ENCODE measurements around the gene NMNAT1.
"Not testable (repeated sequence)": the region's sequence is repeated elsewhere in the genome, so short reads cannot be mapped to it uniquely, and the experiment has no call there.

Gene NMNAT1

DNA sequence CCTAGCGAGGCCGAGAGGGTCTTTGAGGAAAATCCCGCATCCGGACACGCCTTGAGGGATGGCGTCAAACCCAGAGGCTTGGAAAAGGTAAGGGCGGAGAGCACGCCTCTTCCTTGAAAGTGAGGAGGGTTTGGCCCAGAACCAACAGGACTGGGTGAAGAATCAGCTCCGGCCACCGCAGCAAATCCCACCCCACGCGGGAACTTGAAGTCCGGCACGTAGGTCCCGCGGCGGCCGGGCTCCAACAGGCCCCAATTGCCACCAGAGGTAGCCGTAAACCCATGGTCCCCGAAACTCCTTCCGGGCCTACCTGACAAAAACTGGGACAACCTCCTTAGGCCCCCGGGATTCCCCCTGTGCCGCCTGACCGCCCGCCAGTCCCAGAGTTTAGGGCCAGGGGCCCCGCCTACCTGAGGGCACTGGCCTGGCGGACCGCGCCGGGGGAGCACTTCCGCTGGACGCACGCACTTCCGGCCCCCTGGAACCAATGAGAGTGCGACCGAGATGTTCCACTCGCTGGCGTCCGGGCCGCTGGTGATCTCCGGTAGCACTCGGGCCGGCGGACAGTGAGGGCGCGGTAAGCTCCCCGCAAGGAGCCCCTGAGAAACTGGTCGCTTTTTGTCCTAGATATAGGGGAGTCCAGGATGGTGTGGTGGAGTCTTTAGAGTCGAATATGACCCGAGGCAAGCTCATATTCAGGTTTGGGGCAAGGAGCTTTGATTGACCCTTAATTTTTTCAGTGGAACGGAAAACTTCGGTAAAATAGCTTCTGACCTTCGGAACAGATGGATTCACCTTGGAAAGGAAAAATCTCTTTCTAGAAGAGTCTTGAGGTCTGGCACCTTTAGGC, at the start of gene NMNAT1, which contains the start of gene LZIC:
TSS of gene NMNAT1 (plus strand) at position 537 of the 850 bp plus-strand sequence. CDS start 28,599 bp downstream, outside the sequence.
TSS of gene LZIC (minus strand) at position 453 of the 850 bp plus-strand sequence. CDS start 6,772 bp downstream, outside the sequence.
- DNase-seq, result peak; percentile 88

GRCh38 chr1:9894115-9894514, 49.2 kb upstream of the NMNAT1 start:
- no peak for DNase-seq

DNA sequence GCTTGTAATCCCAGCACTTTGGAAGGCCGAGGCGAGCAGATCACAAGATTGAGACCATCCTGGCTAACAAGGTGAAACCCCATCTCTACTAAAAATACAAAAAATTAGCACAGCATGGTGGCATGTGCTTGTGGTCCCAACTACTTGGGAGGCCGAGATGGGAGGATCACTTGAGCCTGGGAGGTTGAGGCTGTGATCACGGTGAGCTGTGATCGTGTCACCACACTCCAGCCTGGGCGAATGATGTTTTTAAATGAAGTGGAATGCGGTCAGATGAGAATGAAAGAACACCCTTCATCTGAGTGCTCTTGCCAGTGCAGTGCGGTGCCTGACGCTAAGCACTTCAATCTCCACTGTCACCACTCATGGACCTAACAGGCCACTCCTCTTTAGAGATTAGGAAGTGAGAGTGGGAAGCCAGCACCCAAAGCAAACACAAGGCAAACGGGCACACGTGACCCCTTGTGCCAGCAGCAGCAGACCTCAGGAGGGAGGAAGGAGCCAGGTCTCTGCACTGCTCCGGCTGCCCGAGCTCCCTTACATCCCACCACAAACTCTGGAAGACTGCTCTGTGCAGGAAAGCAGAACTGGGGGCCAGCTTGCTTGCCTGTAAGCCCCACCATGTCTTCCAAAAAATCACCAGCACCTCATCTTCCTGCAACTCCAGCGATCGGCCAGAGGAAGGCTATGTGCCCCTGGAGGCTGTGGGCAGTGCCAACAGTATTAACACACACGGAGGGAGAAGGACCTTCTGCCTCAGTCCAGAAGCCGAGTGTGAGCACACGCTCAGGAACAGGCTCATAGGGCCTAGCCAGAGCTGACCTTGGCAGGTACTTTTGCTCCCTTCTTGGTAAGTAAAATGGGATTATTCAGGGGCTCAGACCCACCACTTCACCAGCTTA, 42.9 kb upstream of the NMNAT1 start:
- no peak for DNase-seq

GRCh38 chr1:9901148-9902059, 41.9 kb upstream of the NMNAT1 start:
- DNase-seq, result no peak

DNA sequence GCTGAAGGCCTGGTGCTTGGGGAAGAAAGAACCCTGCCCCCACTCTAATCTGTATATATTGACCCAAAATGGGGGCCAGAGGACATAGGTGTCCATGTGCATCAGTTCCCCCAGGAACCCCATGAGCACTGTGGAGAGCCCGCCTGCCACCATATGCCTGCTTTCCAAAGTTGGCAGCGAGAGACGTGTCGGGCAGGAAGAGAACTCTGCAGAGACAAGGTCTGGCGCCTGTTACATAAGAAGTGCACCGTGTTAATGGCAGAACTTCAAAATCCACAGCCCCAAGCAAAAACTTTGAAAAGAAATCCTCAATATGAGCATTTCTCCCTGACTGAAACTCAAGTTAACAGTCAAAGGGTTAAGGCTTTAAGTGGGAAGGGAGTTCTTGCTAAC, 41.2 kb upstream of the NMNAT1 start:
- no peak for DNase-seq

DNA sequence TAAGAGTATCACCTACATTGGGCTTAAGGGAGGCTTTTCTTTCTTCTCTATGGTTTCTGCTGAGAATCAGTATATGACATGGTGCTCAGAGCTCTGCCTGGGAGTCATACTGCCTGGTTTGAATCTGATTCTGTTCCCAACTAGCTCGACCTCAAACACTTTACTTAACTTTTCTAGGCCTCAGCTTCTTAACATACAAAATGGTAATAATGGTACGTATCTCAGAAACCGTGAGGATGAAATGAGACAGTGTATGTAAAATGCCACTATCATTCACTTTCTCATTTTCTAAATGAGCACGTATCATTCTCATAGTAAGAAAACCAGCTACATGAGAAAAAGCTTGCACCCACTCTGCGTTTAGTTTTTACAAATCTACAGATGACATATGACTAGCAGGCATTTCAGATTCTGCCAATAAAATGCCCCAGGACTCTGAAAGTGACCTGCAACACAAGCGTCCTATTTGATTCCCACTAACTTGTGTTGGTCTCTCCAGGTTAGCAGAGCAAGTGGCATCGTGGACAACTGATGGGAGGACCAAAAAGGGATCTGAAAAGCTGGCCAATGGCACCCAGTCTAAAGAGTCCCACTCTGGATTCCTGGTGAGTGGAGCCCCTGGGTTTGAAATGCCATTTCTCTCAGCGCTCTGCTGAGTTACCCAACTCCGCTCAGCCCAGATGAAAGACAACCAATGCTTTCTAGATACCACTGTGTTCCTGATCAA, 39.3 kb upstream of the NMNAT1 start:
- DNase-seq, result no peak

GRCh38 chr1:9904596-9904995, 38.7 kb upstream of the NMNAT1 start:
- DNase-seq, result no peak

DNA sequence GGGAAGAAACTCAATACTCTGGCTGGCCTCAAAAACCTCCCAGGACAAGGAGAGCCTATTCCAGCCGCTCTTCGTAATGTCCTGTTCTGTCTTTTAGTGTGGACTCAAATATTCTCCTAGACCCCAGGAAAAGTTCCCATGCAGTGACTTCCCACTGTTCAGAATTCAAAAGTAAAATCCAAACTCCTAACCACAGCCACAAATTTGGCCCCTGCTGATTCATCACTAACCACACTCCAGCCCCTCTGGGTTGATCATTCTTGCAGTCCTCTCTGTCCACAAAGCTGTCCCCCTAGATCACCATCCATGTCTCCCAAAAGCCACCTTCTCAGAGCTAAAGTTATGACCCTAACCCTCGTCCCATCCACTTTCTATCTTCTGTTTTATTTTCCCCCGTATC, 38.3 kb upstream of the NMNAT1 start:
- no peak for DNase-seq

DNA sequence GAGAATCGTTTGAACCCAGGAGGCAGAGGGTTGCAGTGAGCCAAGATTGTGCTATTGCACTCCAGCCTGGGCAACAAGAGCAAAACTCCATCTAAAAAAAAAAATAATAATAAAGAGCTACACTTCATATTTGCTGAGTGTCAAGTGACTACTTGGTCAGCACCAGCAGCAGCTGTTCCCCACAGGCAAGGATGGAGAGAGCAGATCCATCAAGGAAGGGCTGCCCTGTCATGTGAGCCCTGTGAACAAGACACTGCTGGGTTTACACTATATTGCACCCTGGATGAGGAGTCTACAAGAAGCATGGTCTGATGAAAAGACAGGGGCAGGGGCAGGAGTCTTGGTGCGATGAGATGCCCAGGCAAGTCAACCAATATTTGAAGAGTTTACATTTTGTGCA, 36.8 kb upstream of the NMNAT1 start:
- DNase-seq, result no peak

- no peak for DNase-seq
Measured at GRCh38 chr1:9907441-9907840, 35.8 kb upstream of the NMNAT1 start.

DNA sequence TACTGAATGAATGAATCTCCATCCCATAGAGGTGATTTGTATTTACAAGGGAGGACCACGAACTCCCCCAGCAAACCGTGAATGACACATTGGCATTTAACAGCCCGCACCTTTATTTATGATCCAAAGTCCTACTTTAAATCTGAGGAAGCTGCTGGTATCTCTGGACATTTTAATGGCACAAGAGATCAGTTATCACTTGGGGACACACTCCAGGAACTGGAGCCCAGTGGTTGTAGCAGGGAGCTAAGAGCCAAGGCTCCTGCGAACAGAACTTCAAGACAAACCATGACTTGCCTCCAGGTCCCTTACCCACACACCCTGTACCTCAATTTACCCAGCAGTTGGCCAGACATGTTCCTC, 34.4 kb upstream of the NMNAT1 start:
- no peak for DNase-seq

DNA sequence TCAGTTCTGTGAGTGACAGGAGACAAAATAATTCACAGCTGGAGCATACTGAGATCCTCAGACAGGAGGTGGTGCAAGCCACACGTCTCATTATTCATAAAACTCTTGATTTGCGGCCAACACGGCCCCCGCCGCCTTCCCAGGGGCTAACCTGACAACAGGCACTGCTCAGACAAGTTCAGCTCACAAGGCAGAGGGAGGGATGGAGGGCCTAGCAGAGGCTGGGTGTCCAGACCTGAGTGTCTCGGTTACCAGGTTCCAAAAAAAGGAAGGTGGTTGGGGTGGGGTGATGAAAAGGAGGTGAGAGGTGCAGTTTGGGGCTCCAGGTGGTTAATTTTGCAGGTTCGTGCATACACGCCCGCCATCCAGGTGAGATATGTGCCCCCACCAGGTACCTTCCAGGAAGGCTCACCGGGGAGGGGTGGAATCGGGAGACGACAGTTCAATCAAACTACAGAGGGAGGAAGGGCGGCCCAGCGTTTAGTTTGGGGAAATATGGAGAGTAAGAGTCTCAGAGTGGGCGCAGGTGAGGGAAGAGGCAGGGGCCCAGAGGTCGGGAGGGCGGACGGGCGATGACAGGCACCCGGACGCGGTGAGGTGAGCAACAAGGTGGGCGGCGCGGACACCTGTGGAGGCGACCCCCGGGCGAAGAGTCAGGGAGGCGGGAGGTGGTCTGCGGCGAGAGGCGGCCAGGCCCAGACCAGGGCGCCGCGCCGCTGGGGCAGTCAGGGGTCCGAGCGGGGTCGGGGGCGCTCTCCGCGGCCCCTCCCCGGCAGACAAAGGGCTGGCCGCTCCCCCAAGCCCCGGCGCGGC, 33.8 kb upstream of the NMNAT1 start:
- peak; percentile 23 for DNase-seq

- DNase-seq, result no peak
Measured at GRCh38 chr1:9910076-9910422, 33.2 kb upstream of the NMNAT1 start, which contains the start of gene CTNNBIP1. TSS of gene CTNNBIP1 (minus strand) at chr1:9910269. CDS start at chr1:9872064, 38,205 bp downstream.

DNA sequence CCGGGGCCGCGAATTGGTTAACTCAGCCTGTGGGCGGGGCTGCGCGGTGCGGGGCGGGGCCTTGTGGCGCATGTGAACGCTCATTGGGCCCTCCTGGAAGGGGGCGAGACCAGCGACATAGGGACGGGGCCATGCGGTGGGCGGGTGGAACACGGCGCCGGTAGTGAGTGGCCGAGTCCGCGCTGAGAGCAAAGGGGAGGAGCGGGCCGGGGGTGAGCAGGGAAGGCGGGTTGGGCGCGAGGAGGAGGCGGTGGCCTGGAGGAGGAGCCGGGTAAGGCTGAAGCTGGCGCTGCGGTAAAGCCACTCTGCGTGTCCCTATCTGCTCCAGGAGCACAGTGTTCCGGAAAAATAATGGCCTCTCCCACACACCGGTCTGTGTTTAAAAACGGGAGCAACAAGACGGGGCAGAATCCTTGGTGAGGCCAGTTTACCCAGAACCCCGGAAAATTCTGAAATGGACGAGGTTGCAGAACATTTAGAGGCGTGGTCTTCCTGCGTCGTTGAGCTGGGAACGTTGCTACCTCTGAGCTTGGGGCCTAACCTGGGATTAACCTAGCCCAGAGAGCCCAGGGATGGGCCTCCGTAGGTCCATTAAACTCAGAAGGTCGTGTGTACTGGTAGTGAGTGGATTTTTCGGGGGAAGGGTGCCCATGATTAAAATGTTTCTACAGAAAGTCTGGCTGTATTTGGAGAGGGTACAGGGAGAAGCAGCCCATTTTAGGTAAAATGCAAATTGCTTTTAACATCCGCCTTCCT, 32.7 kb upstream of the NMNAT1 start:
- DNase-seq, result peak; percentile 100

GRCh38 chr1:9912264-9912936, 30.9 kb upstream of the NMNAT1 start:
- DNase-seq, result no peak

- DNase-seq, result no peak
Measured at GRCh38 chr1:9914610-9914937, 28.7 kb upstream of the NMNAT1 start.

- no peak for DNase-seq
Measured at GRCh38 chr1:9916452-9916851, 26.8 kb upstream of the NMNAT1 start.

DNA sequence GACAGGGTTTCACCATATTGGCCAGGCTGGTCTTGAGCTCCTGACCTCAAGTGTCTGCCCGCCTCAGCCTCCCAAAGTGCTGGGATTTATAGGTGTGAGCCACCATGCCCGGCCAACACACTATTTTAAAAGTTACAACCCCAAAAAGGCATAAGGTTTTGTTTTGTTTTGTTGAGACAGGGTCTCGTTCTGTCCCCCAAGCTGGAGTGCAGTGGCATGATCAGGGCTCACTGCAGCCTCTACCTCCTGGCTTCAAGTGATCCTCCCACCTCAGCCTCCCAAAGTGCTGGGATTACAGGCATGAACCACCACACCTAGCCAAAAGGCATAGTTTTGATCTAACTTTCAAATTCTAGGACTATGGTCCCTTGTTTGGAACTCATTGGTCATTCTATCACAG, 25.8 kb upstream of the NMNAT1 start:
- DNase-seq, result not testable (repeated sequence)

DNA sequence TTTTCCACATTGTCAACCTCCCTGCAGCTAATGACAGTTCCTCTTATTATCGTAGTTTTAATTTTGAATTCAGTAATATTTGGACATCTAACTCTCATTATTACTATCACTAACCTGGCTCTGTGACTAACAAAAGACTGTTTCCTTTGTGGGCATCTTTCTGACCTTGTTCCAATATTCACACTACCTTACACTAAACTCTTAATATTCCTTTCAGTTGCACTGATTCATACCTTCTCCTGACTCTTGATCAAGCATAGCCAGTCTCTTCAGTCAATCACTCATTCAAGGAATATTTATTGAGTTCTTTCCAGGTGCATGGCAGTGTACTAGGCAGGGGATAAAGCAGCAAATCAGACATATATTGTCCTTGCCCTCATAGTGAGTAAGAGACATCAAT, 25.4 kb upstream of the NMNAT1 start:
- DNase-seq, result no peak

DNA sequence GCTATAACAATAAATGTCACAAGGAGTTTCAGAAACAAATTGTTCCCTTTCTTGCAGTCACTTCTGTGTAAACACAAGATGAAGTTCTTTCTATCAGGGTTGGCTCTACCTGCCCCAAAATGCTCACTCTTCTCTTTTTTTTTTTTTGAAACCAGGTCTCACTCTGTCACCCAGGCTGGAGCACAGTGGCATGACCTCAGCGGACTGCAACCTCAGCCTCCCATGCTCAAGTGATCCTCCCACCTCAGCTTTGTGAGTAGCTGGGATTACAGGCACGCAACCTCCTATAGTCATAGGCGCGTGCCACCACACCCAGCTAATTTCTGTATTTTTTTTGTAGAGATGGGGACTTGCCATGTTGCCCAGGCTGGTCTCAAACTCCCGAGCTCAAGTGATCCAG, 22.7 kb upstream of the NMNAT1 start:
- no peak for DNase-seq
